ES-I3 (cell line): Measurements from ENCODE around the gene STAU1.
"Not testable (repeated sequence)": the region's sequence is repeated elsewhere in the genome, so short reads cannot be mapped to it uniquely, and the experiment has no call there.

ENCODE experiments used
- H3K36me3 ChIP-seq: 2 replicates; pipeline ENCODE4 v1.6.1; 2013; ENCODE audit warnings: mild to moderate bottlenecking, low read length, control low read depth, moderate library complexity; ENCODE audit not compliant: insufficient read depth
- H3K4me1 ChIP-seq: 2 replicates; pipeline ENCODE4 v1.6.1; 2013; ENCODE audit warnings: mild to moderate bottlenecking, control low read depth, low read length; ENCODE audit not compliant: insufficient read depth
- H3K9ac ChIP-seq: 2 replicates; pipeline ENCODE4 v1.6.1; 2013; ENCODE audit warnings: low read depth, mild to moderate bottlenecking, low read length, moderate library complexity
- H3K9me3 ChIP-seq: 2 replicates; pipeline ENCODE4 v1.6.1; 2013; ENCODE audit warnings: mild to moderate bottlenecking, low read length, moderate library complexity; ENCODE audit not compliant: control insufficient read depth, insufficient read depth

STAU1 gene

GRCh38 chr20:49218739-49219090 is 30.6 kb upstream of the STAU1 start:
- H3K4me1 ChIP-seq, H3K9me3 ChIP-seq: not testable (repeated sequence)
- Histone ChIP-seq H3K36me3 (peaks cover 14% of the 10 kb centered on the region), H3K9ac (peak overlapping the region; percentile 61; the same call in 1 of the 2 replicates)

DNA sequence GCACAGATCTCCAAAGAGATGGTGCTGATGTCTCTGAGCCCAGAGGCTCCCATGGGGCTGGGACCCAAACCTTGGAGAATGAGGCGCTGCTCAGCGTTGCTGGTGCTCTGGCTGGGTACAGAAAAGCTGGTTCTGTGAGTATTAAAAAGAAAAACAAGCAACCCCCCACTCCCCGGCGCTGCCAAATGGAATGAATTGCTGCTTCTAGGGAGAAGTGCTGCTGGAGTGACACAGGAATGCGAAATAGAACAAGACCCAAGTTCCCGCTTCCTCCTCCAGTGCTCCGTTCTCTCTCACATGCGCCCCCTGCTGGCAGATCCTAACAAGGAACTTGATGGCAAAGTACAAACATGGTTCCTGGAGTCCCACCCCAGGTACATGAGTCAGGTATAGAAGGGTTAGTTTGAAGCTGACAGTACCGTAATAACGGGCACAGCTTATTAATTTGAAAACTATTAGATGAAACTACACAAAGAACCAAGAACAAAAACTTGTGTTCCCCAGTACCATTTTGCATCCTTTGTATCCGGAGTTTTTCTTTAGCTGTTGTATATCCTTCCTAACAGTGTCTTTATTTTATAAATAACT is 29.0 kb upstream of the STAU1 start:
- H3K9ac ChIP-seq, result 0 out of 2 replicates have a peak overlapping the region, but pooled peaks have one; percentile 0
- no peaks in the 10 kb centered on the region for H3K4me1 ChIP-seq
- H3K9me3 ChIP-seq, result no peaks in the 10 kb centered on the region
- H3K36me3 ChIP-seq, result peaks cover 6% of the 10 kb centered on the region

DNA sequence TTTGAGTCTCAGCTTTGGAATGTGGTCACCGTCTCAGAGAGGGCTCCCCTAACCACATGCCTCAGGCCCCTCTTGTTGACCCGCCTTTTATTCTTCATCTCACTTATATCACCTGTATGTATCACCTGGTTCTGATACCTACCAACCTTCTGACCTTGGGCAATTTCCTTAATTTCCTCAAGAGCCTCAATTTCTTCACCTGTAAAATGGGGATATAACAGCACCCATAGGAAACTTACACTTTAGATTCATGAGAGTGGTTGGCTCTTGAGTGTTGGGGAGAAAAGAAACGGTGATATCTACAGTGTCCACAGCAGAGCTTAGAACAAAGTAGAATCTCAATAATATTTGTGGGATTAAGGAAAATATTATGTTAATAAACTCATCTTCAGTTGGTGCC is 27.1 kb upstream of the STAU1 start:
- H3K9ac ChIP-seq, result no peak overlapping the region
- no peaks in the 10 kb centered on the region for H3K4me1 ChIP-seq
- H3K36me3 ChIP-seq, result no peaks in the 10 kb centered on the region; the same call in 1 of the 2 replicates
- H3K9me3 ChIP-seq, result 0 out of 2 replicates have a peak, but pooled peaks cover 3% of the 10 kb centered on the region

DNA sequence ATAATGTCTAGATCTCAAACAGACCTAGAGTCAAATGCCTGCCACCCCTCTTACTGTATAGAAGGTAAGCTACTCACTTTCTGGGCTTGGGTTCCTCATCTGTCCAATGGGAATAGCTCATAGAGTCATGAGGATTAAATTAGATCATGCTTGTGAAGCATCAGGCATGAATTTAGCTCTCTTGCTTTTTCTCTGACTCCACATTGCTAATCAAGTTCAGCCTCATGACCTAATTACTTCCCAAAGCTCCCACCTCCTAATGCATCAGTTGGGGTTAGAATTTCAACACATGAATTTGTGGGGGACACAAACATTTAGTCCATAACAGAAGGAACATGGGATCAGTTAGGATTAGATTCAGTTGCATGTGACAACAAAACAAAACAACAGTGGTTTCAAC is 26.4 kb upstream of the STAU1 start:
- H3K9me3 ChIP-seq, result 0 out of 2 replicates have a peak, but pooled peaks cover 3% of the 10 kb centered on the region
- no peaks in the 10 kb centered on the region for H3K4me1 ChIP-seq
- H3K36me3 ChIP-seq, result no peaks in the 10 kb centered on the region; the same call in 1 of the 2 replicates
- no peak overlapping the region for H3K9ac ChIP-seq

GRCh38 chr20:49210757-49211110 is 22.6 kb upstream of the STAU1 start:
- 0 out of 2 replicates have a peak, but pooled peaks cover 3% of the 10 kb centered on the region for H3K9me3 ChIP-seq

DNA sequence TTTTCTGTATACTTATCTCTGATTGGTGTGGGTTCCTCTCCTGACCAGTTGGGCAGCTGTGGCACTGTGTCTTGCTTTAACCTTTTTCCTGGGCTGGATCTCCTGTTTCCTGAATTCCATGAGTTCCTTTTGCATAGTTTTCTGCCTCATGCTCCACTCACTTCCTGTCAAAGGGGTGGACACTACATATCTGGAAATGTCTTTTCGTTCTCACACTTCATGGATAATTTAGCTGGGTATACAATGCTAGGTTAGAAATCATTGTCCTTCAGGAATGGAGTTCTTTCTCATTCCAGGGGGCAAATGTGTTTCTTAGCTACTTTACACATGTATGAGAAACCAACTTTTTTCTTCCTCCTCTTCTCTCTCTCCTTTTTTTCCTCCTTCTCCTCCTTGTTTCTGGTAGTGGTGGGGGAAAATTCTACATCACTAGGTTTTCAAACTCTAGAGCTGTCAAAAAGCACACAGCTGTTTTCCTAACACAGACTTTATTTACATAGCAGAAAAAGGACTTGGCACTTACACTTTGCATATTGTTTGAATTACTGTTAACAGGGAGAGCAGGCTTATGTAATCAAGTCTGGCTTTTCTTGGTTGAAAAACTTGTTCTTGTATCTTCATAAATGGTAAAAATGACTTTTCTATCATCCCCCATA is 22.1 kb upstream of the STAU1 start:
- H3K4me1 ChIP-seq, result no peaks in the 10 kb centered on the region
- 0 out of 2 replicates have a peak, but pooled peaks cover 3% of the 10 kb centered on the region for H3K9me3 ChIP-seq
- no peaks in the 10 kb centered on the region for H3K36me3 ChIP-seq
- H3K9ac ChIP-seq, result no peak overlapping the region

More at GRCh38 chr20:49210757-49211110, 22.6 kb upstream of the STAU1 start:
- Histone ChIP-seq H3K36me3 (no peaks in the 10 kb centered on the region), H3K4me1 (no peaks in the 10 kb centered on the region), H3K9ac (no peak overlapping the region)

DNA sequence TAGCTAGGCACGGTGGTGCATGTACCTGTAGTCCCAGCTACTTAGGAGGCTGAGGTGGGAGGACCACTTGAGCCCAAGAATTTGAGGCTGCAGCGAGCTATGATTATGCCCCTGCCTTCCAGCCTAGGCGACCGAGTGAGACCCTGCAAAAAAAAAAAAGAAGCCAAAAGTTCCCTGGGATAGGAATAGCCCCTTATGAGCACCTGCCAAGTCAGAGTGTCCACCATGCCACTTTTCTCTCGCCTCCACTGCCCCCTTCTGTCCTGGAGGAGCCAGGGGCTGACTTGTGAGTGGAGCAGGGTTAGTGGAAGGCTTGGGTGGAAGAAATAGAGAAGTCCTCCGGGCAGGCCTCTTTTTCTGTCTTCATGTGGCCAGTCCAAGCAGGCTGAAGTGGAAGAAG is 18.9 kb upstream of the STAU1 start:
- Histone ChIP-seq H3K9me3 (0 out of 2 replicates have a peak, but pooled peaks cover 3% of the 10 kb centered on the region), H3K9ac (no peak overlapping the region), H3K4me1 (no peaks in the 10 kb centered on the region), H3K36me3 (no peaks in the 10 kb centered on the region)

- Histone ChIP-seq H3K4me1 (no peaks in the 10 kb centered on the region), H3K9me3 (no peaks in the 10 kb centered on the region), H3K36me3 (no peaks in the 10 kb centered on the region), H3K9ac (no peak overlapping the region)
Measured at GRCh38 chr20:49203746-49204145, 15.6 kb upstream of the STAU1 start.

DNA sequence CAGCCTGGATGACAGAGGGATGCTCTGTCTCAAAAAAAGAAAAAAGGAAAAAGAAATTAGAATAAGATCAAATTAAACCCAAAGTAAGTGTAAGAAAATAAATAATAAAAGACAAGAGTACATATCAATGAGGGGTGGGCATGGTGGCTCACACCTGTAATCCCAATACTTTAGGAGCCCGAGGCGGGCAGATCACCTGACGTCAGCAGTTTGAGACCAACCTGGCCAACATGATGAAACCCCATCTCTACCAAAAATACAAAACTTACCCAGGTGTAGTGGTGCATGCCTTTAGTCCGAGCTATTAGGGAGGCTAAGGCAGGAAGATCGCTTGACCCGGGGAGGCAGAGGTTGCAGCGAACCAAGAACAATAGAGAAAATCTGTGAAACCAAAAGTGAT is 14.9 kb upstream of the STAU1 start:
- Histone ChIP-seq H3K9me3 (no peaks in the 10 kb centered on the region), H3K36me3 (no peaks in the 10 kb centered on the region), H3K9ac (no peak overlapping the region)

DNA sequence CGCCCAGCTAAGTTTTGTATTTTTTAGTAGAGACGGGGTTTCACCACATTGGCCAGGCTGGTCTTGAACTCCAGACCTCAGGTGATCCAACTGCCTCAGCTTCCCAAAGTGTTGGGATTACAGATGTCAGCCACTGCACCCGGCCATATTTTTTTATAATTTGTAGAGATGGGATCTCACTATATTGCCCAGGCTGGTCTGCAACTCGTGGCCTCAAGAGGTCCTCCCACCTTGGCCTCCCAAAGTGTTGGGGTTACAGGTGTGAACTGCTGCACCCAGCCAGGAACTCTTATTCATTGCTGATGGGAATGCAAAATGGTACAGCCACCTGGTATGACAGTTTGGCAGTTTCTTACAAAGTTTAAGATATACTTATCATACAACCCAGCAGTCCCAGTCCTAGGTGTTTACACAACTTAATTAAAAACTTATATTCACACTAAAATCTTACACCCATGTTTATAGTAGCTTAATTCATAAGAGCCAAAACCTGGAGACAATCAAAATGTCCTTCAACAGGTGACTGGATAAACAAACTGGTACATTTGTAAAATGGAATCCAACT is 11.7 kb upstream of the STAU1 start:
- H3K9ac ChIP-seq, result no peak overlapping the region
- H3K9me3 ChIP-seq, result no peaks in the 10 kb centered on the region
- H3K4me1 ChIP-seq, result no peaks in the 10 kb centered on the region
- H3K36me3 ChIP-seq, result no peaks in the 10 kb centered on the region

More for the DNA sequence above, 14.9 kb upstream of the STAU1 start:
- no peaks in the 10 kb centered on the region for H3K4me1 ChIP-seq

- not testable (repeated sequence) for H3K9ac ChIP-seq, H3K9me3 ChIP-seq, H3K36me3 ChIP-seq, H3K4me1 ChIP-seq
Measured at GRCh38 chr20:49192944-49193518, 4.9 kb upstream of the STAU1 start.

GRCh38 chr20:49187330-49187850 is 744 bp downstream of the STAU1 start:
- no peaks in the 10 kb centered on the region for H3K9me3 ChIP-seq
- no peaks in the 10 kb centered on the region for H3K36me3 ChIP-seq
- no peaks in the 10 kb centered on the region for H3K4me1 ChIP-seq
- peak overlapping the region; percentile 92 for H3K9ac ChIP-seq

- H3K4me1 ChIP-seq, result no peaks in the 10 kb centered on the region
- H3K36me3 ChIP-seq, result no peaks in the 10 kb centered on the region
- H3K9ac ChIP-seq, result peak overlapping the region; percentile 92
- no peaks in the 10 kb centered on the region for H3K9me3 ChIP-seq
Measured at GRCh38 chr20:49186535-49187329, 1.4 kb downstream of the STAU1 start.

- Histone ChIP-seq H3K9ac (no peak overlapping the region), H3K9me3 (no peaks in the 10 kb centered on the region), H3K4me1 (no peaks in the 10 kb centered on the region), H3K36me3 (no peaks in the 10 kb centered on the region)
Measured at GRCh38 chr20:49185071-49185761, 2.9 kb downstream of the STAU1 start.
